Activated gamma-delta T cell (primary cell): ENCODE results near the gene ZNRF3.
"Not testable (repeated sequence)": the region's sequence is repeated elsewhere in the genome, so short reads cannot be mapped to it uniquely, and the experiment has no call there.

Source experiments
- DNase-seq: peaks from one replicate; lab custom pipeline; 2025; lab: John Stamatoyannopoulos, UW

The ZNRF3 gene

DNA sequence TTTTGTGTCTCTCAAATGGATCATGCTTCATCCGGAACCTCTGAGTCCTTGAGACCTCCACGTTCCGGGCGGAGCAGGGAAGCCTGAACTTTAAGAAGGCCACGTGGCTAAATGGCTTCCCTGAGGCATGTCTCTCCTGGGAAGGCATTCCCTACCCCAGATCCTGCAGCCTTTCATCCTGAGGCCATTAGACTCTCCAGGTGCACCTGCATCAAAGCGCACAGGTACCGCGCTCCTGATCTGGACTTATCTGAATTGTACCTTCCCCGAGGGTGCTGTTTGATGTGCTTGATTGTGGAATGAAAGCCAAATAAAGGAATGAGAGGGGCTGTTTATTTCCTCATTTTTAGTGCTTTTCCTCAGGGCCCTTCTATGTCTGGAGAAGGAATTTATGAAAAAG is 155.8 kb downstream of the ZNRF3 start:
- no peak for DNase-seq

DNA sequence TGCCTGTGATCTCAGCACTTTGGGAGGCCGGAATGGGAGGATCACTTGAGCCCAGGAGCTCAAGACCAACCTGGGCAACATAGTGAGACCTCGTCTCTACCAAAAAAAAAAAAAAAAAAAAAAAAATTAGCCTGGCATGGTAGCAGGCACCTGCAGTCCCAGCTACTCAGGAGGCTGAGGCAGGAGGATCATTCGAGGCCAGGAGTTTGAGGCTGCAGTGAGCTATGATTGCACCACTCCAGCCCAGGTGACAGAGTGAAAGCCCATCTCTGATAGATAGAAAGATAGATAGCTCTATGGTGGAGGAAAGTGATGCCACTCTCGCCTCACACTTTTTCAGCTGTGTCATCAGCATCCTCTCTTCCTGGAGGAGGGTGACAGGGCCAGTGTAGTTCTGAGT is 156.3 kb downstream of the ZNRF3 start:
- DNase-seq, result not testable (repeated sequence)

- no peak for DNase-seq
Measured at GRCh38 chr22:29040385-29041275, 157.3 kb downstream of the ZNRF3 start.

DNA sequence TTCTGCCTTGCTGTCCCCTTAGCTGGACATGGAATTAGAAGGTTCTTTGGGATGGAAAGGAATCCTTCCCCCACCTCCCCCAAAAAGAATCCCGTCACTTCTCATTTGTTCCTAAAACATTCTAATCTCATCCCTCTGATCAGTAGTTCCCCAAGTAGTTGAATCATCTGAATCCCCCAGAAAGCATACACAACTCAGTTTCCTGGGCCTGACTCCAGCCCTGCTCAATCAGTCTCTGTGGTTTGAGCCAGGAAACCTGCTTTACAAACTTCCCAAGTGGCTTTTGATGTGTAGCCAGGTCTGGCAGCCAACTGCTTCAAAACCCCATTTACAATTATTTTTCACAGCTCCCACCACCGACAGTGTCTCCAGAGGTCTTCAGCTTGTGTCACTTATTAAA is 158.0 kb downstream of the ZNRF3 start:
- no peak for DNase-seq

DNA sequence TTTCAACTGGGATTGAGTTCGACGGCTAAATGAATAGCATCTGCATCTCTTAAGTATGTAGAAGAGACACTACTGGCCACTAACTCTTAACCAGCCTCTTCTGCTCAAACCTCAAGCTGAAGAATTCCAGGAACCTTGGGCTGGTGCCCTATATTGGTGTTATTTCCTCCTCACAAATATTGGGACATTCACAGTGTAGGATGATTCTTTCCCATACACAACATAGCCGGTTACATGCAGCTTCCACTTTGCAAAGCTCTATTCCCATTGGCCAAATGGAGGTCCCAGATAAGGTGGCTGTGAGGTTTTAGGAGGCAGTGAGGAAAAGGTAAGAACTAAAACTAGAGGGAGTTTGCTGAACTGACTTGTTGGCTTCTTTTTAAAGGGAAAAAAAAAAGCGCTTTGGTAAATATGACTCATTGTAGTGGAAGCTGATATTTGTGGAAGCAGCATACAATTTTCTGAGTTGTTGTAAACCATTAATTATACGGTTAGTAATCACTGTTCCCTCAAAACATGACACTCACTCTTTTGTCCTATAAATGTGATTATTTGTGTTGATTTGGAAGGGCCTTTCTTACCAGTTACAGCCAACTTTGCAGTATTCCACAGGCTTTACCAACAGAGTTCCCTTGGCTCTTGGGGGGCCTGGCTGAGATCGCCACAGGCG is 160.7 kb downstream of the ZNRF3 start:
- DNase-seq, result no peak

GRCh38 chr22:29044657-29045176 is 161.3 kb downstream of the ZNRF3 start:
- DNase-seq, result no peak

DNA sequence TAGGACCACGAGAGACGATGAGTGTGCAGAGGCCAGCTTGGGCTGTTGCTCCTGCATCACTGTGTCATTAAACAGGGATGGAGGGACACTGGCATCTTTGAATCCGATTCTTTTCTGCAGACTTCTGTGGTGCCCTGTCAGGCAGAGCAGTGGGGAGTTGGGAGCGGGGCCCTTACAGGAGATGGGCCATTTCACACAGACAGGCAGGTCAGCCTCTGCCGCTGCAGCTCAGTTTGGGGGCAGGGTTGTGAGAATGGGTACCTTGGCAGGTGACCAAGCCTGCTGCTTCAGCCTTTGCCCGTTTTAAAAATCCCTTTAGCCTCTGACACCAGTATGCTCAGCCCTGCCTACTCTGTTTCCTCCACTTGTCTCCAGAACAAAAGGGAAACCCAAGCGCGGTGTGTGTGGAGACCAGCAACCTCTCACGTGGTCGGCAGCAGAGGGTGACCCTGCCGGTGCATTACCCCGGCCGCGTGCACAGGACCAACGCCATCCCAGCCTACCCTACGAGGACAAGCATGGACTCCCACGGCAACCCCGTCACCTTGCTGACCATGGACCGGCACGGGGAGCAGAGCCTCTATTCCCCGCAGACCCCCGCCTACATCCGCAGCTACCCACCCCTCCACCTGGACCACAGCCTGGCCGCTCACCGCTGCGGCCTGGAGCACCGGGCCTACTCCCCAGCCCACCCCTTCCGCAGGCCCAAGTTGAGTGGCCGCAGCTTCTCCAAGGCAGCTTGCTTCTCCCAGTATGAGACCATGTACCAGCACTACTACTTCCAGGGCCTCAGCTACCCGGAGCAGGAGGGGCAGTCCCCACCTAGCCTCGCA is 165.7 kb downstream of the ZNRF3 start:
- no peak for DNase-seq

GRCh38 chr22:29049655-29050263 is 166.4 kb downstream of the ZNRF3 start:
- DNase-seq, result no peak

DNA sequence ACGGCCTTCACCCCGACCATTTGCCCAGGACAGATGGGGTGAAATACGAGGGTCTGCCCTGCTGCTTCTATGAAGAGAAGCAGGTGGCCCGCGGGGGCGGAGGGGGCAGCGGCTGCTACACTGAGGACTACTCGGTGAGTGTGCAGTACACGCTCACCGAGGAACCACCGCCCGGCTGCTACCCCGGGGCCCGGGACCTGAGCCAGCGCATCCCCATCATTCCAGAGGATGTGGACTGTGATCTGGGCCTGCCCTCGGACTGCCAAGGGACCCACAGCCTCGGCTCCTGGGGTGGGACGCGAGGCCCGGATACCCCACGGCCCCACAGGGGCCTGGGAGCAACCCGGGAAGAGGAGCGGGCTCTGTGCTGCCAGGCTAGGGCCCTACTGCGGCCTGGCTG is 167.1 kb downstream of the ZNRF3 start:
- DNase-seq, result no peak

GRCh38 chr22:29053048-29053702 is 169.8 kb downstream of the ZNRF3 start:
- DNase-seq, result no peak

DNA sequence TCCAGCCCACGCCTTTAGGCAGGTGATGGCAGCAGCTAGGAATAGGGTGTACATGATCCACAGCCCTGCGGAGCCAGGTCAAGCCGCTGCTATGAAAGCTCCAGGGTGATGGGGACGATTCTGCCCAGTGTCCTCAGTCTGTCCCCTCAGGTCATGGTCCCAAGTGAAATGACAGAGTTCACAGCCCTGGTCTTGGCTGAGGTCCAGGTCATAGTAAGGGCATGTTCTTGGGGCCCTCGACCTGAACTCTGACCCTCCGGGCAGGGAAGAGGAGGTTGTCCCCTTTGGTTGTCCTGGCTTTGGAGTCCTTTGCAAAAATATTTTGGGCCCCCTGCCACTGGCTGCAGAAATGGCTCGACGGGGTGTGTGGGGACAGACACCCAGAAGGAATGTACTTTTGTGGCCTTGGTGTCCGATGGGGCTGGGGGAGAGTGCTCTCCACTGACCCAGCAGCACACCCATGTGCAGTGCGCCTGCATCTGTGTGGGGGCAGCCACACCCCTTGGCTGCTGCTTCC is 170.9 kb downstream of the ZNRF3 start:
- no peak for DNase-seq

DNA sequence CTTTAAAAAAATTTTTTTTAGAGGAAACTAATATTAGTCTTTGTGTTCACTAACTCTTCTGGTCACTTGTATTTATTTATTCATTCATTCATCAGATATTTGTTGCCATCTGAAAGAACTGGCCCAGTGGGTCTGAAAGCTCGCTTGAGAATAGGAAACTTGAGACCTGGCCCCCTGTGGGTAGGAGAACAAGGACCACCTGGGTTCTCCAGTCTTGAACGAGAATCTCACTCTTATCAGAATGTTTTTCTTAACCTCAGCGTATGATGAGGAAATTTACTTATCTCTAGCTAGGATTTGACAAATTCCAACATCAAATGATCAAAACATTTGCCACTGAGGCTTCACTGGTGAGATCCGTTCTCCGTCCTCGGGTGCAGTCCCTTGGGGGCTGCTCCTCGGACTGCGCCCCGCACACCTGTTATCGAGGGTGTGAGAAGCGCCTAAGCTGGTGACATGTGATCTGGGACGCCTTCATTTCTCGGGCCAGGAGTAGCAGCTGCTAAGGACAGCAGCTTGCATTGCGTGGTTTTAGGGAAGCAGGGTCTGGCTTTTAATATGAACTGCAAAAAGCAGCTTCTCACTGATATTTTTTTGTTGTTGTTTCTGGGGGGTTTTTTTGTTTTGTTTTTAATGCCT is 171.9 kb downstream of the ZNRF3 start:
- no peak for DNase-seq

DNA sequence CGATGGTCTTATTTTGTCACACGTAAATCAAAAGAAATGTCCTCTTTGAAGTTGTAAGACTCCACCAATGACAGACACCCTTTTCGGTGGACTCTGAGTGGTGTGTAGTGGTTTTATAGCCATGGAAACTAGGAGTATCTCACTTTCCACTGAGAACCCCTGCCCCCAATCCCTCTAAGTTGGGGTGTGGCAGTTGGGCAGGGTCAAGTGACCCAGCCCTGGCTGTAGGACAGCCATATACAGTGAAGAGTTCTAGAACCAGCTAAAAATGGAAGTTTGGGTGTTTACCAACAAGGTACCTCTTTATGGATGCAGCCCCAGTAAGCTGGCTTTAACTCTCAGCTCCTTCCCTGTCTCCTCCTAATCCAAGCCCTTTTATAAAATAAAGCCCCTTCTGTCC is 173.1 kb downstream of the ZNRF3 start:
- DNase-seq, result no peak

DNA sequence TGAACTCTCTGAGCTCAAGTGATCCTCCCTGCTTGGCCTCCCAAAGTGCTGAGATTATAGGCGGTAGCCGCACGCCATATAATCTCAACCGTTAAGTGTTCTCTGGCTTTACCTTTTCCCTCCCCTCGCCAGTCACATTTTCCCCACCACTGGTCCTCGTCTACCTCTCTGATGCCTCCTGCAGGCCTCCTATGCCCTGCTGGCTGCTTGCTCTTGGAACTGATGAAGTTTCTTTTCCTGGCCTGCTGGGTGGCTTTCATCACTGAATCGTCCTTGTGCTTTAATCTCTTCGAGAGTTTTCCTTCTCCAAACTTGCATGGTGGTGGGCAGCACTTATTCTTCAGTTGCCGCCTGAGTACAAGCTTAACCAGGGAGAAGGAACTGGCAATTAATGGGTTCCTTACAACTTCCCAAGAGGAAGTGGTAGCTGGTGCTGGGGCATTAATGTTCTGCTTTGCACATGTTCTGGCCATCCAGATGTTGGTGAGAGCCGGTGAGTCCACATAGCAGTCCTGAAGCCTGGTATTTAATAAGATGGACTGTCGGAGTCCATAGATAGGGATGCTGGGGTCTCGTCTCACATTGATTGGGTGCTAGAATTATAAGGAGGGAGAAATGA is 177.0 kb downstream of the ZNRF3 start:
- DNase-seq, result no peak

GRCh38 chr22:29060931-29061330 is 177.6 kb downstream of the ZNRF3 start:
- no peak for DNase-seq

DNA sequence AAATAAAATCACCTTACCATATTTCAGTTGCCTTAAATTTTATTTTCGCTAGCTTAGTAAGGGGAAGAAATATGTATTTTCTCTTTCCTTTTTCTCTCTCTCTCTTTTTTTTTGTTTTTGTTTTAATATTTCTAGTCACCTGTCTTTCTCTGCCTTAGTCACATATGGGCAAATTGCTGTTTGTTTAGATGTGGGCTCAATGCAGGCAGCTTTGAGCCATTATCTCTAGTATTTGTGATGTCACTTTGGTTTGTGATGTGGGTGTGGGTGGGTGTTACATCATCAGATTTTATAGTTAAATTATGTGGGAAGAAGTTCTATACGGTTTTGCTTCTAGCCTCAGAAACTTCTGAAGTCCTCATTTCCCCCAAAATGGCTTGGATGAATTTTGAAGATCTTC is 178.4 kb downstream of the ZNRF3 start, which contains the start of gene C22orf31:
C22orf31 (minus strand) TSS at position 59 of the 400 bp plus-strand sequence; CDS start at position 20, 39 bp downstream.
- DNase-seq, result no peak

GRCh38 chr22:29062286-29062821 is 179.0 kb downstream of the ZNRF3 start:
- DNase-seq, result no peak

GRCh38 chr22:29065468-29066190 is 182.3 kb downstream of the ZNRF3 start:
- no peak for DNase-seq

- no peak for DNase-seq
Measured at GRCh38 chr22:29069463-29069862, 186.1 kb downstream of the ZNRF3 start.
